ENCODE measurements around the gene ABCC1.

ABCC1 gene

DNA sequence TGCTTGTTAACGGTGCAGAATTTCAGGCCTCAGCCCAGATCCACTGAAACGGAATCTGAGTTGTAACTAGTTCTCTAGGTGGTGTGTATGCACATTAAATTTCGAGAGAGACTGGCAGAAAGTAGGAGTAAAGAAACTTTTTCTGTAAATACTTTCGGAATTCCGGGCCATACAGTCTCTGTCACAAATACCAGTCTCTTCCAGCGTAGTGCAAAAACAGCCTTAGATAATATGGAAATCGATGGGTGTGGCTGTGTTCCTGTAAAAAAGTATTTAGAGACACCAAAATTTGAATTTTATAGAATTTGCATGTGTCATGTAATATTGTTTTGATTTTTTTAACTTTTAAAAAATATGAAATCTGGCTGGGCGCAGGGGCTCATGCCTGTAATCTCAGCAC, 109.7 kb downstream of the ABCC1 start:
- no peak for DNase-seq

DNA sequence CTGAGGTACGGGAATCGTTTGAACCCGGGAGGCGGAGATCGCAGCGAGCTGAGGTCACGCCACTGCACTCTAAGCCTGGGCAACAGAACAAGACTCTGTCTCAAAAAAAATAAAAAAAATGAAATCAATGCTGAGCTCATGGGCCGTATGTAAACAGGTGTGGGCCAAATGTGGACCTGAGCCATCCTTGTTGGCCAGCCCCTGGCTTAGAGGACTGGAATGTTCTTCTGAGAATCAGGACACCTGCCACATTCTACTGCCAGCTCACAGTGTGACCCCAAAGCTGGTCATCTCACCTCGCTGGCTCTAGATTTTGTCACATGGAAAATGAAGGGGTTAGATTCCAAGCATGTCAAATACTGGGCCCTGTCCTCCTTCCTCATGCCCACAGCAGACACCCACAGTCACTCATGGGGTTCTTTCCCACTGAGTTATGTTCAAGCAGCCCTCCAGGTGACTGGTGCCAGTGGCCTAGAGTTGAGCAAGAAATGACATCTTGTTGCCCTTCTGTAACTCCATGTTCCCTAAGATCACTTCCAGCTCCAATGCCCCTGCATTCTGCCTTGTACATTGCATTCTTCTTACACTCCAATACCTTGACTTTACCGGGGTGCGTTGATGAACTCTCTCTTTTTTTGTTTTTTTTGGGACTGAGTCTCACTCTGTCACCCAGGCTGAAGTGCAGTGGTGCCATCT, 110.6 kb downstream of the ABCC1 start:
- no peak for DNase-seq

DNA sequence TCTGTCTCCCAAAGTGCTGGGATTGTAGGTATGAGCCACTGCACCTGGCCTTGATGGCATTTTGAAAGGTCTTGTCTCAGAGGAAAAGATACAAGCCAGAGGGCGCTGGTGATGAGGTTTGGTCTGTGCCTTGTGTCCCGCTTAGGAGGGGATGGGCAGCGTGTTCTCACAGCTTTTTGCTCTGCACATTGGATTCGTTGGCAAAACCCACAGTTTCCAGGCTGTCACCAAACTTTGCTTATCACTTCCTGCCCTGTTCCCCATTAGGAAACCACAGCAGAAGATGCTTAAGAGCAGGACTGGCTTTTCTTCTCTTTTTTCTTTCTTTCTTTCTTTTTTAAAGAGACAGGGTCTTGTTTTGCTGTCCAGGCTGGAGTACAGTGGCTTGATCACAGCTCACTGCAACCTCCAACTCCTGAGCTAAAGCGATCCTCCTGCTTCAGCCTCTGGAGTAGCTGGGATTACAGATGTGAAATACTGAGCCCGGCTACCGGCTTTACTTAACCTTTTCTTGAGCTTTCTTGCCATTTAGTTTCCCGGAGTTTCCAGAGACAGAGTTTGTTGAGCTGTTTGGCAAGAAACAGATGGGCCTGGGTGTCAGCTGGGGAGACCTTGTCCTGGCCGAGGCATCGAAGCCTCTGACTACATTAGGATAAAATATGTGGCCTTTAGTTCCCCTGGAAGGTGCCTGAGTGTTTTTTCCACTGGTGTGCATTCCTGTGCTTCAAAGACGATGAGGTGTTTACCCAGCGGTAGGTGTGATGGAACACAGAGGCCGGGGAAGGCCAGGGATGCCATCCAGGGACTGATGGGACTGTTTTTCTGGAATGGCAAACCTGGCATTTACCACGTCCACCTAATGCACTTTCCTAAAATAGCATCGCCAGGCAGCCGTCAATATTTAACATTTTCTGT, 112.9 kb downstream of the ABCC1 start:
- no peak for DNase-seq

GRCh38 chr16:16063683-16064082, 114.3 kb downstream of the ABCC1 start:
- no peak for DNase-seq

GRCh38 chr16:16064874-16065384, 115.5 kb downstream of the ABCC1 start:
- no peak for DNase-seq

- DNase-seq = no peak
Measured at GRCh38 chr16:16067127-16067526, 117.7 kb downstream of the ABCC1 start.

DNA sequence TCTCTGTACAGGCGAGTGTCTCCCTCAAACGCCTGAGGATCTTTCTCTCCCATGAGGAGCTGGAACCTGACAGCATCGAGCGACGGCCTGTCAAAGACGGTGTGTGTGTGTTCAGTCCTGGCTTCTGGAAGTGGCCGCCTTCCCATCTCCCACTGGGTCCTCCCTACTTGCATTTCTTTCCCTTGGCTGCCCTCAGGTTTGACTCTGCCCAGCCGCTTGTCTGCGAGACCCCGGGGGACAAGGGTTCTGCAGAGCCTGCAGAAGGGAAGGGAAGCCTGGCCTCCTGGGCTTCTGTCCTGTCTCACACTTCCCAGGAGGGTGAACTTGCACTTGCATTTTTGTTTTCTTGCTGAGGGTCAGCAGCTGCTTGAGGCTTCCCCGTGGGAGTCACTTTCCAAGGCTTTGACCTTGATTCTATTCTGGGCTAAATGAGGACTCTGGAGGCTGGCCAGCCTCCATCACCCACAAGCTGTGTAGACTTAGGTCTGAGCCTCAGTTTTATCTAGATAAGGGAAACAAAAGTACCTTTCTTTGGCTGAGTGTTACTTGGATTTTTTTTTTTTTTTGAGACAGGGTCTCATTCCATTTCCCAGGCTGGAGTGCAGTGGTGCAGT, 122.3 kb downstream of the ABCC1 start:
- no peak for DNase-seq

- DNase-seq = no peak
Measured at GRCh38 chr16:16073001-16073545, 123.7 kb downstream of the ABCC1 start.

DNA sequence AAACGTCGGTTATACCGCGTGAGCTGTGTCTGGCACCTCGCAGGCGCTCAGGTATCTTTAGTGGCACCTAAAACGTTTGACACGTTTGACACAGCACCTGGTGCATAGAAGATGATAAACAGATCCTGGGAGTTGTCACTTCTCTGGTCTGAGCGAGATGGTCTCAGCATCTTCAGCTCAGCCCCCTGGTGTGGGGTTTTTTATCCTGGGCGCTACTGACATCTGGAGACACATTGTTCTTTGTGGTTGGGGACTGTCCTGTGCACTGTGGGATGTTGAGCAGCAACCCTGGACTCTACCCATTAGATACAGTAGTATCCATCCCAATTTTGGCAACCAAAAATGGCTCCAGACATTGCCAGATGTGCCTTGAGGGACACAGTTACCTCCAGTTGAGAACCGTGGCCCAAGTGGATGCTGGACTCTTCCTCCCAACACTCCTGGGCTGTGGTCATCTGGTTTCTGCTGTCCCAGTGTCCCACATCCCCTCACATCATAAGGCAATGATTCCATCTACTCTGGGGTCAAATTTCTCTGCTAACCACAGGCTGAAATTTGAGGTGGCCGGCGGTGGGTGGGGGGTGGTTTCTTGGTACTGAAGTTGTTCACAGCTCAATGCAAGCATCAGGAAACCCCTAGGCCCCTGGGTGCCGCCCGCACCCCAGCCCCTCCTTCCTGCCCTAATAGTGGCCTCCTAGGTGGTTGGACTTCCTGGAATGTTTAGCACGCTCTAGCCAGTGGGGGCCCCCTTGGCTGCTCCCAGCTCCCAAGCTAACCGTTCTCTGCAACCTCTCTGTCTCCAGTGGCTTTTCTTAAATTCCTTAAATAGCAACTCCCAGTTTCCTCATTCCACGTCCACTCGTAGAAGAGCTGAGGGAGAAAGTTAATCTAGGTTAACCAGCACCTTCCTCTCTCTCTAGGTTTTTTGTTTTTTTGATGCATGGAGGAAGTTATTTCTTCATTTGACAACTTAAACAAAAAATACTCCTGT, 124.8 kb downstream of the ABCC1 start:
- DNase-seq = no peak

- no peak for DNase-seq
Measured at GRCh38 chr16:16075488-16076422, 126.3 kb downstream of the ABCC1 start.

DNA sequence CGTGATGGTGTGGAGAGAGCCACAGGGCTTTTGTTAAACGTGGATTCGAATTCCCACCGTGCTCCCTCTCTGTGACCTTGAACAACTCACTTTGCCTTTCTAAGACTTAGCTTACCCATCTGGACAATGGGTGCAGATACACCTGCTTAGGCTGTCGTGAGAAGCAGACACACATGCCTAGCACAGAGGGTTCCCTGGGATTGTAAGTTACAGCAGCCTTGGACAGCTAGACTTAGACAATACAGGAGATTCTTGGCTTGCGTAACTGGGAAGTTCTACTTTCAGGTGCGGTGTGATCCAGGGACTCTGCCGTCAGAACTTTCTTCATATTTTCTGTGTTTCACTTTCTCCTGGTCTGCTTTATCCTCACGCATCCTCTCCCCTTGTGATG, 127.0 kb downstream of the ABCC1 start:
- DNase-seq = no peak

DNA sequence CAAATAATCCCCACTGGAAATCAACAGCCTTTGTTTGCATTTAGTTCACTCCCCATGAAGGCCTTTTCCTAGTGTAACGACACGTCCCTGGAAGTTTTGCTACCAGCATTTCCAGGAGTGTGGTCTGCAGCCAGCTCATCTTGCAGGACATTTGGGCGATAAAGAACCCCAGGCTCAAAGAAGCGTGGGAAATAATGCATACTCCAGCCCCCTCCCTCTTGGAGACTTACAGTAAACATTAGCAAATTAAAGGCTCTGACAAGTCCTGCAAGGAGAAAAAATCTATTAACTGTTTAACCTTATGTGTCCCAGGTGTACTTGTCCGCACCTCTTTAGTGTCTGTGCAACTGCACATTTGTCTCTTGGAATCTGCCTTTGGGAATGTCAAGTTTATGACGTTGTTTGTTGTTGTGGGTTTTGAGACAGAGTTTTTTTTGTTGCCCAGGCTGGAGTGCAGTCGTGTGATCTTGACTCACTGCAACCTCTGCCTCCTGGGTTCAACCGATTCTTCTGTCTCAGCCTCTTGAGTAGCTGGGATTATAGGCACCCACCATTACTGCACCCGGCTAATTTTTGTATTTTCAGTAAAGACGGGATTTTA, 131.1 kb downstream of the ABCC1 start:
- no peak for DNase-seq

DNA sequence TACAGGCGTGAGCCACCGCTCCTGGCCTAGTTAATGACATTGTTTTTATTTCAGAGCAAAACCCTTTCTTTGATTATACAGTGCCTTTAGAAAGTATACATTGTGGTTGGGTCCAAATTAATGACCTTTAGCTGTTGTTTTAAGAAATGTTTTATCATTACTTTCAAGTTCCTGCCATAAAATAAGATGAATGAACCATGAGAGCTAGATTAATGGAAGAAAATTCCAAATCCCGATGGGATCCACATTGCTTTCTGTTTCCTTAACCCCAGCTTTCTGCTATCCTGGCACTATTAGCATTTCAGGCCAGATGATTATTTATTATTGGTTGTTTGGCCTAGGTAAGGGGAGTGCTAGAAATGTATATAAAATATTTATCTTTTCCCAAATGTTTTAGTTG, 131.7 kb downstream of the ABCC1 start:
- no peak for DNase-seq

DNA sequence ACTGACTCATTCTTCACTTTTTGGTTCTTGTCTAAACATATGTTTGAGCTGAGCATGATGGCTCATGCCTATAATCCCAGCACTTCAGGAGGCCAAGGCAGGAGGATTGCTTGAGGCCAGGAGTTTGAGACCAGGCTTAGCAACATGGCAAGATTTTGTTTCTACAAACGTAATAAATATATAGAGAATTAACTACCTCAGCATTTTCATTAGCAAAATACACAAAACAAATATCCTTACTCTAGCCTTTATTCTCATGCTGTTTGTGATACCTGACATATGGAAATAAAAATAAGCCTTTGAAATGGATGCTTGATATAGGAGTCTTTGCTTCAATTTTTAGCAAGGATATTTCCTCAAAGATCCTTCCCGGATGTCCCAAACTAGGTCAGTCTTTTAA, 132.8 kb downstream of the ABCC1 start:
- DNase-seq = no peak

DNA sequence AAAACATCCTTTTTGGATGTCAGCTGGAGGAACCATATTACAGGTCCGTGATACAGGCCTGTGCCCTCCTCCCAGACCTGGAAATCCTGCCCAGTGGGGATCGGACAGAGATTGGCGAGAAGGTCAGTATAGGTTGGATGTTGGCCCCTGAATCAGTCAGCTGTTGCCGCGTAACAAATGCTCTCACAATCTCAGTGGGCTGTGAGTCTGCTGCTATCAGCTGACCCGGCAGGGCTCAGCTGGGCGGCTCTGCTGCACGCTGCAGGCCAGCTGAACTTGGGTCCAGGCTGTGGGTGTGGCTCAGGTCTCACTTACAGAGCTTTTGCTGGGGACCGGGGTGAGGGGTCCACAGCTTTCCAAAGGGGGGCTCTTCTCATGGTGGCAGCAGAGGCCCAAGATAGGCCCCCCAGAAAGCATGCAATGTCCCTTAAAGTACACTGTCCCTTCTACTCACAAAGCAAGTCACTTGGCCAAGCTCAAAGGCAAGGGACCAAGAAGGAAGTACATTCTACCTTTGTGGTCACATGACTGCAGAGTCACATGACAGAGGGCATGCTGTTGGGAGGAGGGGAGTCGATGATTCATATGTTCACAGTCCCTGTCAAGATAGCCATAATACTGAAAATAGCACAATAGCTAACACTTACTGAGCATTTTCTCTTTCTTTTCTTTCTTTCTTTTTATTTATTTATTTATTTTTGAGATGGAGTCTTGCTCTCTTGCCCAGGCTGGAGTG, 134.2 kb downstream of the ABCC1 start:
- DNase-seq = no peak

DNA sequence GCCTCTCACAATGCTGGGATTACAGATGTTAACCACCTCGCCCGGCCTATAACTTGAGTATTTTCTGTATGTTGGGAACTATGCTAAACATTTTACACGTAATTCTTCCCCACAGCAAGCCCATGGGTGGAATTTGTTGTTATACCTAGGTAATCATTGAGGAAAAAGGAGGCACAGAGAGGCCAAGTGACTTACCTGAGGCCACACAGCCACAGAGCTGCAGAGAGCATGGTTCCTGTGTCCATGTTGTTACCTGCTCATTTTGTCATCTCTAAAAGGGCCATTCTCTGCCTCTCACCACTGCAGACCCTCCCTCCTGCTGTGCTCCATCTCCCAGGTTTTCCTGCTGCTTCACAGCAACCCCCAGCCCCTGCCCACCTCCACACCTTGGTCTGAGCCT, 135.5 kb downstream of the ABCC1 start:
- no peak for DNase-seq

GRCh38 chr16:16086653-16087446, 137.4 kb downstream of the ABCC1 start:
- no peak for DNase-seq

DNA sequence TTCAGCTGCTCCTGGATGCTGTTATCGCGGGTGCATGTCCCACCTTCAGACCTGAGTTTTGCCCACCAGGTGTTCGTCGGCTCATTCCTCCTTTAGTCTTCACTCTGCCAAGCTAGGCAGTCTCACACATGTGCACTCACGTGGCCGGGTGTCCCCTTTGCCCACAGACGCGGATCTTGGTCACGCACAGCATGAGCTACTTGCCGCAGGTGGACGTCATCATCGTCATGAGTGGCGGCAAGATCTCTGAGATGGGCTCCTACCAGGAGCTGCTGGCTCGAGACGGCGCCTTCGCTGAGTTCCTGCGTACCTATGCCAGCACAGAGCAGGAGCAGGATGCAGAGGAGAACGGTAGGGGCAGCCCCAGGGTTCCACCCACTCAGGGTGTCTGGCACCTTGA, 140.8 kb downstream of the ABCC1 start:
- no peak for DNase-seq
